OCI-LY1 (cell line): ENCODE results near the gene SLC36A4.

Source experiments
- H2AFZ ChIP-seq: fragments of 200-600 bp; sonication (generic), shearing (Covaris generic); 2 replicates; pipeline ENCODE4 v1.6.0; 2014; ENCODE audit warnings: antibody characterized with exemption, mild to moderate bottlenecking, low read length
- H3F3A ChIP-seq: fragments of 200-600 bp; sonication (generic), shearing (Covaris generic); 2 replicates; pipeline ENCODE4 v1.6.0; 2014; ENCODE audit warnings: mild to moderate bottlenecking, antibody characterized with exemption, low read length, moderate library complexity; ENCODE audit not compliant: insufficient read depth
- H3K27ac ChIP-seq: fragments of 200-600 bp; sonication (generic); 2 replicates; pipeline ENCODE4 v1.5.1; 2014; ENCODE audit warnings: low read length, mixed run types, mild to moderate bottlenecking, low read depth; ENCODE audit not compliant: poor library complexity, severe bottlenecking
- H3K27me3 ChIP-seq: fragments of 200-600 bp; sonication (generic); 2 replicates; pipeline ENCODE4 v1.6.0; 2014; ENCODE audit warnings: antibody characterized with exemption, mild to moderate bottlenecking, low read length, moderate library complexity; ENCODE audit not compliant: insufficient read depth
- H3K36me3 ChIP-seq: fragments of 200-600 bp; sonication (generic); 2 replicates; pipeline ENCODE4 v1.6.1; 2014; ENCODE audit warnings: mild to moderate bottlenecking, antibody characterized with exemption, low read length, moderate library complexity, mixed read lengths; ENCODE audit not compliant: insufficient read depth
- H3K4me1 ChIP-seq: fragments of 200-600 bp; sonication (generic); 2 replicates; pipeline ENCODE4 v1.5.1; 2014; ENCODE audit warnings: mild to moderate bottlenecking, low read length, moderate library complexity; ENCODE audit not compliant: insufficient read depth, severe bottlenecking
- H3K4me2 ChIP-seq: fragments of 200-600 bp; sonication (generic), shearing (Covaris generic); 2 replicates; pipeline ENCODE4 v1.6.1; 2014; ENCODE audit warnings: low read length
- H3K4me3 ChIP-seq: fragments of 200-600 bp; sonication (generic); 2 replicates; pipeline ENCODE4 v1.5.1; 2014; ENCODE audit warnings: low read length, low read depth, mild to moderate bottlenecking, mixed read lengths; ENCODE audit not compliant: poor library complexity, severe bottlenecking
- H3K79me2 ChIP-seq: fragments of 200-600 bp; shearing (Covaris generic); 2 replicates; pipeline ENCODE4 v1.6.1; 2016; ENCODE audit warnings: mixed run types, low read length, mixed read lengths; ENCODE audit not compliant: insufficient read depth
- H3K9ac ChIP-seq: fragments of 200-600 bp; sonication (generic), shearing (Covaris generic); 2 replicates; pipeline ENCODE4 v1.6.1; 2014; ENCODE audit warnings: mild to moderate bottlenecking, low read length, mixed read lengths
- H3K9me2 ChIP-seq: fragments of 200-600 bp; sonication (generic), shearing (Covaris generic); 2 replicates; pipeline ENCODE4 v1.6.1; 2014; ENCODE audit warnings: low read depth, mild to moderate bottlenecking, low read length, mixed read lengths
- H3K9me3 ChIP-seq: fragments of 200-600 bp; shearing (Covaris generic); 2 replicates; pipeline ENCODE4 v1.6.1; 2014; ENCODE audit warnings: low read length, mixed read lengths
- H4K20me1 ChIP-seq: fragments of 200-600 bp; sonication (generic), shearing (Covaris generic); 2 replicates; pipeline ENCODE4 v1.6.0; 2016; ENCODE audit warnings: mild to moderate bottlenecking, low read length; ENCODE audit not compliant: insufficient read depth
- EZH2 ChIP-seq: fragments of 200-600 bp; sonication (generic), shearing (Covaris generic); IDR thresholded peaks from 2 replicates; pipeline ENCODE4 v1.8.0; 2017; ENCODE audit warnings: borderline replicate concordance, mixed run types, mild to moderate bottlenecking, antibody characterized with exemption, low read length, moderate library complexity, mixed read lengths
- TF ChIP-seq, protein P1 (sequence below): fragments of 200-600 bp; sonication (generic), shearing (Covaris generic); IDR thresholded peaks from 2 replicates; pipeline ENCODE4 v1.5.1; 2017; ENCODE audit warnings: mild to moderate bottlenecking, antibody characterized with exemption, low read length, moderate library complexity, mixed read lengths

Gene SLC36A4

DNA sequence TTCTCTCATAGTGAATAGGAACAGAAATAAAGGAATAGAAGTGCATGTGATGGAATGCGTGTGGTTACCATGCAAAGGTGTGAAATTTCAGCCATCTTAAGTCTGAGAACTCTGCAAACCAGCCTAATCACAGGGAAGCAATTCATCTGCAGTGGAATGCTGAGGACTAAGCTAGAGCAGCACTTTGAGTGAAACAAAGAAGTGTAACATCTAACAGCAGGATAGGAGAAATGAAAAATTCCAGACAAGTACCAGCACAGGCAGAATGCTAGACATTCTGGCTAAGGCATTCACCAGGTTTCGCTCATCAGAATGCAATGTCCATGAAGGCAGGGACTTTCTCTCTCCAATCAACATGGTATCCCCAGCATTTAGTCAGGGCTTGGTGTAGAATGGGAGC lies 41.2 kb upstream of the SLC36A4 start:
- Histone ChIP-seq H3K36me3 (no peaks in the 10 kb centered on the region), H2AFZ (no peak overlapping the region), H3K9ac (no peak overlapping the region), H4K20me1 (no peaks in the 10 kb centered on the region), H3K27ac (no peak overlapping the region), H3K9me3 (no peaks in the 10 kb centered on the region), H3K4me1 (no peaks in the 10 kb centered on the region), H3K4me2 (no peak overlapping the region), H3F3A (no peaks in the 10 kb centered on the region), H3K79me2 (no peaks in the 10 kb centered on the region), H3K4me3 (no peak overlapping the region), H3K27me3 (no peaks in the 10 kb centered on the region), H3K9me2 (no peaks in the 10 kb centered on the region)
- TF ChIP-seq, protein P1, sequence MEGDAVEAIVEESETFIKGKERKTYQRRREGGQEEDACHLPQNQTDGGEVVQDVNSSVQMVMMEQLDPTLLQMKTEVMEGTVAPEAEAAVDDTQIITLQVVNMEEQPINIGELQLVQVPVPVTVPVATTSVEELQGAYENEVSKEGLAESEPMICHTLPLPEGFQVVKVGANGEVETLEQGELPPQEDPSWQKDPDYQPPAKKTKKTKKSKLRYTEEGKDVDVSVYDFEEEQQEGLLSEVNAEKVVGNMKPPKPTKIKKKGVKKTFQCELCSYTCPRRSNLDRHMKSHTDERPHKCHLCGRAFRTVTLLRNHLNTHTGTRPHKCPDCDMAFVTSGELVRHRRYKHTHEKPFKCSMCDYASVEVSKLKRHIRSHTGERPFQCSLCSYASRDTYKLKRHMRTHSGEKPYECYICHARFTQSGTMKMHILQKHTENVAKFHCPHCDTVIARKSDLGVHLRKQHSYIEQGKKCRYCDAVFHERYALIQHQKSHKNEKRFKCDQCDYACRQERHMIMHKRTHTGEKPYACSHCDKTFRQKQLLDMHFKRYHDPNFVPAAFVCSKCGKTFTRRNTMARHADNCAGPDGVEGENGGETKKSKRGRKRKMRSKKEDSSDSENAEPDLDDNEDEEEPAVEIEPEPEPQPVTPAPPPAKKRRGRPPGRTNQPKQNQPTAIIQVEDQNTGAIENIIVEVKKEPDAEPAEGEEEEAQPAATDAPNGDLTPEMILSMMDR, result no peak
- no peak for TF ChIP-seq EZH2

DNA sequence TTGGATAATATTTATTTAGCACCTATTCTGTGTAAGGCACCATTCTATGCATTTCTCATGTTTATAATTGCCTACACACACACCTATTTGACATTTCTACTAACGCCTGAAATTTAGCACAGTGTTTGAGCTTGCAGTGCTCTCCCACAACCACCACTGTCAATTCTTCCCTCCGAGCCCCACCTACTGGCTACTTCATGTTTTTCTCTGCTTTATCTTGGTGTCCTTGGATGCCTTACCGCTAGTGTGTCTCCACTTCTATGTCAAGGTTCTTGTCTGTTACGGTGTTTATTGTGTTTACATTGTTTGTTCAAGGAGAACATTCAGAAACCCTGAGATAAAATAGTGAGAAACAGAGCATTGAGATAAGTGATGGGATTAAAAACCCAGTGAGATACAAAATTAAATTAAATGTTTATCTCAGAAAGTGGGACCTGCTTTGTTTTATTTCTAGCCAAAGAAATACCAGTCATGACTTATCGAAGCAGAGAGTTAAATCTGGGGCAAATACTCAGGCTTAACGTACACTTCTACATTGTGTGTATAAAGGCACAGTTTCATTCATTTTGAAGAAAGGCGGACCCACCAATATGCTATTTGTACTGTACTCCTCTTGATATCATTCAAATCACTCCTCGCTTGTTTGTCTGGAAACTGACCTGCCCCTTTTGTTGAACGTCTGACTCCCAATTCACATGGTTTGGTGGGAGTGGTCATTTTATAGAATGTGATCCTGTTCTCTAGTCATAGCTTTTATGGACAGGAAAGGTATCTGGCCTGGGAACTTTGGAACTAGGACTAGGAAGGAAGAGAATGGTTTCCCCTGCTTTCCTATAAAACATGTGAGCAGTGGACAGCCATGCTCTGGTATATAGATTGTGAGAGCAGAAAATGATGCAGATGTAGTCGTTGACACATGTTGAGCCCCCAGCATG lies 39.2 kb upstream of the SLC36A4 start:
- Histone ChIP-seq H3K9me3 (no peaks in the 10 kb centered on the region), H3F3A (no peaks in the 10 kb centered on the region), H3K36me3 (no peaks in the 10 kb centered on the region), H3K4me1 (no peaks in the 10 kb centered on the region), H3K4me2 (no peak overlapping the region), H3K4me3 (no peak overlapping the region), H3K9me2 (no peaks in the 10 kb centered on the region), H3K9ac (no peak overlapping the region), H3K27ac (no peak overlapping the region), H2AFZ (no peak overlapping the region), H4K20me1 (no peaks in the 10 kb centered on the region), H3K27me3 (no peaks in the 10 kb centered on the region), H3K79me2 (no peaks in the 10 kb centered on the region)
- TF ChIP-seq, protein P1, result peak; percentile 47
- TF ChIP-seq EZH2, result no peak

DNA sequence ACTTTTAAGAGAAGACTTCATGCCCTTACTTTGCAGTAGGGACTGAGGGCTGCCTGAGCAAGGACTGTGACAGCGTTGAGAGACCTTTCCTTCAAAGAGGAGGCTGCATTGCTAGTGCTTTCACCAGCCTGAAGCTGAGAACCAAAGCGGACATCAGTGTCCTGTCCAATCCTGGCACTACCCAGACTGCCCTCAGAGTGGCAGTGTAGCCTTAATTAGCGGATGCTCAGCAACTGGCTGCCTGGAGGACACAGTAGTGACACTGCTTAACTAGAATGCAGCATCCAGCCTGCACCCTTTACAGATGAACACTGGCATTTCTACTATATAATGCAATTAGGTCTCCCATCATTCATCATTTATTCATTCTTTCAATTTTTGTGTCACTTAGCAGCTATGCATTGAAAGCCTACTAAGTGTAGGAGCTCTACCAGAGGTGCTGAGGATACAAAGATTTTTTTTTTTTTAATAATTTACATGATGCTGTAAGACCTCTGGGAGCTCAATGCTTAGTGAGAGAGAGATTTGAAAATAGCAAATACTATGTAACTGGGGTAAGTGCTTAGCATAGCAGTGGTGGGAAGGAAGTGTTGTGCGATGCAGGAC lies 36.9 kb upstream of the SLC36A4 start:
- H3K4me3 ChIP-seq, result no peak overlapping the region
- no peak overlapping the region for H3K4me2 ChIP-seq
- no peaks in the 10 kb centered on the region for H3K79me2 ChIP-seq
- no peaks in the 10 kb centered on the region for H3K9me3 ChIP-seq
- H3K27me3 ChIP-seq, result no peaks in the 10 kb centered on the region
- no peak for TF ChIP-seq EZH2
- TF ChIP-seq, protein P1, result peak; percentile 76
- no peak overlapping the region for H3K9ac ChIP-seq
- no peaks in the 10 kb centered on the region for H3K36me3 ChIP-seq
- no peak overlapping the region for H3K27ac ChIP-seq
- no peak overlapping the region for H2AFZ ChIP-seq
- H4K20me1 ChIP-seq, result no peaks in the 10 kb centered on the region
- no peaks in the 10 kb centered on the region for H3K9me2 ChIP-seq
- no peaks in the 10 kb centered on the region for H3F3A ChIP-seq
- H3K4me1 ChIP-seq, result no peaks in the 10 kb centered on the region
